NCI-H510A treated with DMSO at 0.1 percent for 48 hours (cell line): ENCODE measurements around the gene KCP.
"Not testable (repeated sequence)": the region's sequence is repeated elsewhere in the genome, so short reads cannot be mapped to it uniquely, and the experiment has no call there.

ENCODE experiments used
- DNase-seq: peaks from one replicate; lab custom pipeline; 2025; lab: John Stamatoyannopoulos, UW

KCP gene

GRCh38 chr7:128921866-128922440 is 11.4 kb upstream of the KCP start:
- no peak for DNase-seq

GRCh38 chr7:128920913-128921582 is 10.5 kb upstream of the KCP start:
- DNase-seq: no peak

- no peak for DNase-seq
Observed at GRCh38 chr7:128919881-128920799, 9.6 kb upstream of the KCP start.

- no peak for DNase-seq
Observed at GRCh38 chr7:128919241-128919640, 8.7 kb upstream of the KCP start.

GRCh38 chr7:128918016-128918665 is 7.6 kb upstream of the KCP start:
- no peak for DNase-seq

- no peak for DNase-seq
Observed at GRCh38 chr7:128917122-128917521, 6.6 kb upstream of the KCP start.

GRCh38 chr7:128916643-128916915 is 6.1 kb upstream of the KCP start:
- no peak for DNase-seq

- no peak for DNase-seq
Observed at GRCh38 chr7:128915841-128916642, 5.5 kb upstream of the KCP start.

GRCh38 chr7:128915271-128915819 is 4.8 kb upstream of the KCP start:
- DNase-seq: no peak

- DNase-seq: no peak
Observed at GRCh38 chr7:128914566-128915151, 4.2 kb upstream of the KCP start.

GRCh38 chr7:128913870-128914565 is 3.5 kb upstream of the KCP start:
- DNase-seq: no peak

- DNase-seq: not testable (repeated sequence)
Observed at GRCh38 chr7:128912709-128913495, 2.4 kb upstream of the KCP start.

- no peak for DNase-seq
Observed at GRCh38 chr7:128912281-128912680, 1.8 kb upstream of the KCP start.

GRCh38 chr7:128911423-128912031 is 1.0 kb upstream of the KCP start:
- no peak for DNase-seq

- DNase-seq: peak; percentile 26
Observed at GRCh38 chr7:128909625-128910568, 612 bp downstream of the KCP start.

- DNase-seq: no peak
Observed at GRCh38 chr7:128908750-128909624, 1.5 kb downstream of the KCP start.
